Psoas muscle (tissue), 8 donors: ENCODE measurements around the gene MVK. TPM values are rescaled to one million over a fixed set of nuclear protein-coding genes. Genes with fewer than 3 reads are reported as not detected.

Experiments used
- ATAC-seq, 4 donors: fragments of 200-7000 bp; cut with Tn5 transposase; one replicate each; pipeline ENCODE4 v1.9.1; 2020; ENCODE audit warnings: moderate library complexity in 3 of 4, mild to moderate bottlenecking in 2 of 4
- DNase-seq, 2 donors: peaks; one replicate each; pipeline ENCODE4 v3.0.0-alpha.2; 2020
- H3K27ac ChIP-seq: fragments of 200-600 bp; one replicate; pipeline ENCODE4 v1.8.0; 2022
- H3K27me3 ChIP-seq, 3 donors: fragments of 200-600 bp in 1 of 3; one replicate each; pipeline versions ENCODE4 v1.6.1 to v1.8.0; 2013 to 2022; ENCODE audit warnings: low read length in 2 of 3, mild to moderate bottlenecking in 2 of 3, moderate library complexity in 1 of 3; ENCODE audit not compliant: insufficient read depth in 3 of 3
- H3K36me3 ChIP-seq, 2 donors: fragments of 200-600 bp in 1 of 2; one replicate each; pipeline versions ENCODE4 v1.6.1 to v1.8.0; 2013 to 2022; ENCODE audit warnings: low read depth in 1 of 2, mild to moderate bottlenecking in 1 of 2, moderate library complexity in 1 of 2; ENCODE audit not compliant: insufficient read depth in 1 of 2
- H3K4me1 ChIP-seq: fragments of 200-600 bp; one replicate; pipeline ENCODE4 v1.8.0; 2022
- H3K4me3 ChIP-seq: fragments of 200-600 bp; one replicate; pipeline ENCODE4 v1.8.0; 2022; ENCODE audit warnings: mild to moderate bottlenecking
- H3K9me3 ChIP-seq: fragments of 200-600 bp; one replicate; pipeline ENCODE4 v1.8.0; 2022
- CTCF ChIP-seq: fragments of 200-600 bp; IDR thresholded peaks from one replicate; pipeline ENCODE4 v1.8.0; 2022; ENCODE audit warnings: antibody characterized with exemption
- WGBS, 3 donors: extraction: QIAGEN DNeasy Blood & Tissue Kit; methylation state at CpG; one replicate each; pipeline versions ENCODE4 v1.1.6 to v1.1.7; 2013; 5-methylcytosine and 5-hydroxymethylcytosine counted together
- intact Hi-C, 2 donors: fragments of 100-400 bp; cut with DNase I; formaldehyde crosslinking; loops; one replicate each; pipeline versions ENCODE4 v1.11.0 to v1.14.2; 2022
- polyA plus RNA-seq, 3 donors: library from polyadenylated mRNA; stranded (reverse); fragments of 200-250 nt; gene quantifications; one replicate each; pipeline ENCODE4 v1.2.3, GENCODE V29; 2013
- total RNA-seq, 4 donors: library from RNA; stranded (reverse); fragmentation: NEBNext Ultra II Directional in 2 of 4; extraction: Animal tissue kit (Norgen Biotek cat#: 25700) in 2 of 4; gene quantifications; one replicate each; pipeline versions ENCODE4 v1.2.1 to v1.2.4, GENCODE V29; 2021 to 2023
- donor health status: healthy with polysubstance abuse.
- donor health status: DM: no; HTN: no; CAD: no; lungs with moderate emphysema.
- donor health status: Bipolar disorder and iron deficiency.
- donor health status: healthy.
- donor health status: DM: yes; HTN: yes; CAD: no.
- donor health status: DM: no; HTN: no; CAD: no.
- donor health status: DM: no; HTN: no; CAD: no.
- donor health status: DM: yes; HTN: yes; CAD: no.

The MVK gene
- total and polyA plus RNA-seq, 7 donors, result 6.4 to 11.4 (median 9.7) TPM

- no peaks in the 10 kb centered on the region for H3K36me3 ChIP-seq
- H3K27me3 ChIP-seq, result peaks cover 0 to 18% (median 0%) of the 10 kb centered on the region in 3 donors
- no peak overlapping the region for H3K4me3 ChIP-seq
- intact Hi-C loops, result loop anchor here in 1 of 2 donors (10.0 kb wide), 1 partner anchor 176 kb away; no protein-coding TSS in a partner anchor
- ATAC-seq (no peak), DNase-seq (no peak)
- H3K27ac ChIP-seq, result no peak overlapping the region
- WGBS, 3 donors, result 44 to 66% (median 45%) methylated on average over 10 of the region's 10 CpGs
- peaks cover 7% of the 10 kb centered on the region for H3K4me1 ChIP-seq
- no peak for TF ChIP-seq CTCF
- H3K9me3 ChIP-seq, result no peaks in the 10 kb centered on the region
Observed at GRCh38 chr12:109611223-109611622, 37.6 kb downstream of the MVK start.

- DNase-seq, result no peak
- ATAC-seq, result no peak
Observed at GRCh38 chr12:109612003-109612402, 38.4 kb downstream of the MVK start.

GRCh38 chr12:109612975-109613502, 39.4 kb downstream of the MVK start:
- no peaks in the 10 kb centered on the region for H3K9me3 ChIP-seq
- H3K27me3 ChIP-seq, result peaks cover 0 to 18% (median 0%) of the 10 kb centered on the region in 3 donors
- DNase-seq (no peak), ATAC-seq (peak in 1 of 4 donors; percentile 26)
- no peaks in the 10 kb centered on the region for H3K36me3 ChIP-seq
- no peak overlapping the region for H3K27ac ChIP-seq
- intact Hi-C loops, result loop anchor here in 1 of 2 donors (10.0 kb wide), 1 partner anchor 178 kb away; no protein-coding TSS in a partner anchor
- no peak overlapping the region for H3K4me3 ChIP-seq
- TF ChIP-seq CTCF, result no peak
- WGBS, 3 donors, result 53 to 60% (median 54%) methylated on average over 5 of the region's 5 CpGs
- H3K4me1 ChIP-seq, result no peaks in the 10 kb centered on the region

More at GRCh38 chr12:109612003-109612402, 38.4 kb downstream of the MVK start:
- no peaks in the 10 kb centered on the region for H3K9me3 ChIP-seq
- 85 to 93% (median 91%) methylated on average over 3 of the region's 3 CpGs for WGBS, 3 donors
- H3K4me3 ChIP-seq, result no peak overlapping the region
- no peak for TF ChIP-seq CTCF
- intact Hi-C loops, result loop anchor here in 1 of 2 donors (10.0 kb wide), 1 partner anchor 177 kb away; no protein-coding TSS in a partner anchor
- H3K4me1 ChIP-seq, result peaks cover under 1% of the 10 kb centered on the region
- H3K36me3 ChIP-seq, result no peaks in the 10 kb centered on the region
- peaks cover 0 to 18% (median 0%) of the 10 kb centered on the region in 3 donors for H3K27me3 ChIP-seq
- H3K27ac ChIP-seq, result no peak overlapping the region

- no peak for DNase-seq
- intact Hi-C loops, result loop anchor here in 1 of 2 donors (10.0 kb wide), 1 partner anchor 179 kb away; no protein-coding TSS in a partner anchor
- Histone ChIP-seq H3K4me1 (no peaks in the 10 kb centered on the region), H3K27me3 (peaks cover 0 to 18% (median 0%) of the 10 kb centered on the region in 3 donors), H3K9me3 (no peaks in the 10 kb centered on the region), H3K27ac (no peak overlapping the region), H3K4me3 (no peak overlapping the region), H3K36me3 (no peaks in the 10 kb centered on the region)
- ATAC-seq, result no peak
- TF ChIP-seq CTCF, result no peak
- 61 to 63% (median 63%) methylated on average over 26 of the region's 26 CpGs for WGBS, 3 donors
Observed at GRCh38 chr12:109613649-109614455, 40.3 kb downstream of the MVK start.
